SU-DHL-6 (cell line): Measurements from ENCODE around the gene IZUMO4.

Experiments used
- H2AFZ ChIP-seq: fragments of 200-600 bp; sonication (generic); 2 replicates; pipeline ENCODE4 v1.6.1; 2014; ENCODE audit warnings: low read depth, mild to moderate bottlenecking, moderate library complexity, mixed read lengths, antibody characterized with exemption, low read length; ENCODE audit not compliant: severe bottlenecking
- H3F3A ChIP-seq: fragments of 200-600 bp; shearing (Covaris generic); 2 replicates; pipeline ENCODE4 v1.6.0; 2016; ENCODE audit warnings: antibody characterized with exemption, mild to moderate bottlenecking; ENCODE audit not compliant: insufficient read depth
- H3K27ac ChIP-seq: fragments of 200-600 bp; sonication (generic); 2 replicates; pipeline ENCODE4 v1.5.1; 2016; ENCODE audit warnings: low read depth, mild to moderate bottlenecking, low read length, moderate library complexity, mixed read lengths
- H3K27me3 ChIP-seq: fragments of 200-600 bp; sonication (generic), shearing (Covaris generic); 2 replicates; pipeline ENCODE4 v1.6.0; 2014; ENCODE audit warnings: mild to moderate bottlenecking, low read length
- H3K36me3 ChIP-seq: fragments of 200-600 bp; sonication (generic); 2 replicates; pipeline ENCODE4 v1.6.1; 2014; ENCODE audit warnings: mild to moderate bottlenecking, low read length, mixed read lengths
- H3K4me2 ChIP-seq: fragments of 300-600, 200-600 bp; shearing (Covaris generic), sonication (generic); 2 replicates; pipeline ENCODE4 v1.6.0; 2014; ENCODE audit warnings: low read length, low read depth, mild to moderate bottlenecking; ENCODE audit not compliant: poor library complexity, severe bottlenecking
- H3K4me3 ChIP-seq: fragments of 200-600 bp; sonication (generic); 2 replicates; pipeline ENCODE4 v1.5.1; 2014; ENCODE audit warnings: antibody characterized with exemption, low read length, mild to moderate bottlenecking, mixed read lengths; ENCODE audit not compliant: insufficient read depth, poor library complexity, severe bottlenecking
- H3K79me2 ChIP-seq: fragments of 200-600 bp; sonication (generic); 2 replicates; pipeline ENCODE4 v1.6.1; 2014; ENCODE audit warnings: mild to moderate bottlenecking, low read length, moderate library complexity; ENCODE audit not compliant: insufficient read depth
- H3K9ac ChIP-seq: fragments of 200-600 bp; sonication (generic); 2 replicates; pipeline ENCODE4 v1.7.0; 2014; ENCODE audit warnings: mild to moderate bottlenecking, low read length
- H3K9me2 ChIP-seq: fragments of 200-600 bp; sonication (generic); replicated peaks from 2 replicates; pipeline ENCODE4 v1.6.1; 2014; ENCODE audit warnings: low read length; ENCODE audit not compliant: insufficient read depth
- H3K9me3 ChIP-seq: fragments of 200-600 bp; sonication (generic); 2 replicates; pipeline ENCODE4 v1.6.1; 2014; ENCODE audit warnings: low read length, mixed read lengths; ENCODE audit not compliant: insufficient read depth
- H4K20me1 ChIP-seq: fragments of 200-600 bp; sonication (generic); 2 replicates; pipeline ENCODE4 v1.6.1; 2014; ENCODE audit warnings: low read depth, mild to moderate bottlenecking, antibody characterized with exemption, low read length, moderate library complexity, mixed read lengths
- EZH2phosphoT487 ChIP-seq: fragments of 200-600 bp; sonication (generic), shearing (Covaris generic); conservative IDR thresholded peaks from 2 replicates; pipeline ENCODE4 v1.6.1; 2018; ENCODE audit warnings: mild to moderate bottlenecking, antibody characterized with exemption, low read length, moderate library complexity, mixed read lengths
- TF ChIP-seq, protein P1 (sequence below): fragments of 200-600 bp; sonication (generic); IDR thresholded peaks from one replicate; pipeline ENCODE4 v1.5.1; 2017; ENCODE audit warnings: antibody characterized with exemption, mild to moderate bottlenecking, low read length, moderate library complexity; ENCODE audit not compliant: insufficient read depth, poor library complexity, severe bottlenecking

IZUMO4 gene

GRCh38 chr19:2072757-2073551 lies 23.8 kb upstream of the IZUMO4 start:
- H3K4me3 ChIP-seq = no peak overlapping the region
- no peak for TF ChIP-seq EZH2phosphoT487
- TF ChIP-seq, protein P1, sequence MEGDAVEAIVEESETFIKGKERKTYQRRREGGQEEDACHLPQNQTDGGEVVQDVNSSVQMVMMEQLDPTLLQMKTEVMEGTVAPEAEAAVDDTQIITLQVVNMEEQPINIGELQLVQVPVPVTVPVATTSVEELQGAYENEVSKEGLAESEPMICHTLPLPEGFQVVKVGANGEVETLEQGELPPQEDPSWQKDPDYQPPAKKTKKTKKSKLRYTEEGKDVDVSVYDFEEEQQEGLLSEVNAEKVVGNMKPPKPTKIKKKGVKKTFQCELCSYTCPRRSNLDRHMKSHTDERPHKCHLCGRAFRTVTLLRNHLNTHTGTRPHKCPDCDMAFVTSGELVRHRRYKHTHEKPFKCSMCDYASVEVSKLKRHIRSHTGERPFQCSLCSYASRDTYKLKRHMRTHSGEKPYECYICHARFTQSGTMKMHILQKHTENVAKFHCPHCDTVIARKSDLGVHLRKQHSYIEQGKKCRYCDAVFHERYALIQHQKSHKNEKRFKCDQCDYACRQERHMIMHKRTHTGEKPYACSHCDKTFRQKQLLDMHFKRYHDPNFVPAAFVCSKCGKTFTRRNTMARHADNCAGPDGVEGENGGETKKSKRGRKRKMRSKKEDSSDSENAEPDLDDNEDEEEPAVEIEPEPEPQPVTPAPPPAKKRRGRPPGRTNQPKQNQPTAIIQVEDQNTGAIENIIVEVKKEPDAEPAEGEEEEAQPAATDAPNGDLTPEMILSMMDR = no peak
- no peaks in the 10 kb centered on the region; the same call in 1 of the 2 replicates for H4K20me1 ChIP-seq
- H3K27ac ChIP-seq = peak overlapping the region; percentile 78
- H3K9me3 ChIP-seq = no peaks in the 10 kb centered on the region
- H3F3A ChIP-seq = peaks cover 57% of the 10 kb centered on the region
- H2AFZ ChIP-seq = no peak overlapping the region
- H3K9me2 ChIP-seq = no peaks in the 10 kb centered on the region
- peaks cover 14% of the 10 kb centered on the region; the same call in 1 of the 2 replicates for H3K79me2 ChIP-seq
- H3K27me3 ChIP-seq = no peaks in the 10 kb centered on the region
- no peak overlapping the region for H3K9ac ChIP-seq
- peaks cover 19% of the 10 kb centered on the region for H3K36me3 ChIP-seq
- no peak overlapping the region for H3K4me2 ChIP-seq

- H3K4me2 ChIP-seq = no peak overlapping the region
These were observed 20.2 kb upstream of the IZUMO4 start for GRCh38 chr19:2076526-2076944.

DNA sequence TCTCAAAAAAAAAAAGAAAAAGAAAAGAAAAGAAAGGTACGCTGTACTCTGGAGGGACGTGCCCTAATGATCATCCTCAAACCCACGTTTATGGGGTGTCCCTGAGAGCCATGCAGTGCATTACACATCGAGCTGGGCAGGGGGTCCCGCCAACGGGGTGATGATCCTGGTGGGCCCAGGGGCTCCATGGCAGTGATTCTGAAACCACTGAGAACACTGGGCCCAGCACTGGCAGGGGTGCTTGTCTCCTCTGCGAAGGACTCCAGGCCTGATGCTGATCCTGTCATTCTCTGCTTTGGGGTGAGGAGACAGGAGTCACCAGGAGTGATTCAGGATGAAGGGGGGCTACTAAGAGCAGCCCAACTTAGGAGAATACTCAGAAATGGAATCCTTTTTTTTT lies 19.3 kb upstream of the IZUMO4 start:
- Histone ChIP-seq H3K4me2 (no peak overlapping the region), H3K27ac (no peak overlapping the region), H3K27me3 (no peaks in the 10 kb centered on the region), H3K36me3 (peaks cover 16% of the 10 kb centered on the region), H3K9ac (no peak overlapping the region), H4K20me1 (no peaks in the 10 kb centered on the region; the same call in 1 of the 2 replicates), H3K9me2 (no peaks in the 10 kb centered on the region), H3F3A (peaks cover 24% of the 10 kb centered on the region), H3K79me2 (peaks cover 58% of the 10 kb centered on the region), H2AFZ (no peak overlapping the region), H3K9me3 (no peaks in the 10 kb centered on the region), H3K4me3 (no peak overlapping the region)
- TF ChIP-seq, protein P1 = no peak
- TF ChIP-seq EZH2phosphoT487 = no peak

More at GRCh38 chr19:2076526-2076944, 20.2 kb upstream of the IZUMO4 start:
- TF ChIP-seq, protein P1 = no peak
- TF ChIP-seq EZH2phosphoT487 = no peak
- H3K27me3 ChIP-seq = no peaks in the 10 kb centered on the region
- H3K9me3 ChIP-seq = no peaks in the 10 kb centered on the region
- H4K20me1 ChIP-seq = no peaks in the 10 kb centered on the region; the same call in 1 of the 2 replicates
- no peak overlapping the region for H3K9ac ChIP-seq
- no peak overlapping the region for H3K4me3 ChIP-seq
- no peaks in the 10 kb centered on the region for H3K9me2 ChIP-seq
- peaks cover 50% of the 10 kb centered on the region for H3K79me2 ChIP-seq
- H3K27ac ChIP-seq = no peak overlapping the region
- H3K36me3 ChIP-seq = peaks cover 18% of the 10 kb centered on the region
- H3F3A ChIP-seq = peaks cover 29% of the 10 kb centered on the region
- H2AFZ ChIP-seq = no peak overlapping the region
